A673 (cell line): ENCODE data around the gene PDE8A.
A peak's percentile ranks its signal among the peaks of the same experiment; 100 is the strongest.

Source experiments
- EZH2 ChIP-seq: fragments of 200-600 bp; sonication (generic); IDR thresholded peaks from 2 replicates; pipeline ENCODE4 v1.6.1; 2017; ENCODE audit warnings: borderline replicate concordance, low read depth, mild to moderate bottlenecking, mixed read lengths, antibody characterized with exemption, low read length; ENCODE audit not compliant: poor library complexity, severe bottlenecking
- TF ChIP-seq, protein P1 (sequence below): fragments of 300-800, 200-600 bp; sonication (generic); conservative IDR thresholded peaks from 2 replicates; pipeline ENCODE4 v1.5.1; 2017; ENCODE audit warnings: low read depth, mild to moderate bottlenecking, antibody characterized with exemption, low read length, moderate library complexity, mixed read lengths

DNA sequence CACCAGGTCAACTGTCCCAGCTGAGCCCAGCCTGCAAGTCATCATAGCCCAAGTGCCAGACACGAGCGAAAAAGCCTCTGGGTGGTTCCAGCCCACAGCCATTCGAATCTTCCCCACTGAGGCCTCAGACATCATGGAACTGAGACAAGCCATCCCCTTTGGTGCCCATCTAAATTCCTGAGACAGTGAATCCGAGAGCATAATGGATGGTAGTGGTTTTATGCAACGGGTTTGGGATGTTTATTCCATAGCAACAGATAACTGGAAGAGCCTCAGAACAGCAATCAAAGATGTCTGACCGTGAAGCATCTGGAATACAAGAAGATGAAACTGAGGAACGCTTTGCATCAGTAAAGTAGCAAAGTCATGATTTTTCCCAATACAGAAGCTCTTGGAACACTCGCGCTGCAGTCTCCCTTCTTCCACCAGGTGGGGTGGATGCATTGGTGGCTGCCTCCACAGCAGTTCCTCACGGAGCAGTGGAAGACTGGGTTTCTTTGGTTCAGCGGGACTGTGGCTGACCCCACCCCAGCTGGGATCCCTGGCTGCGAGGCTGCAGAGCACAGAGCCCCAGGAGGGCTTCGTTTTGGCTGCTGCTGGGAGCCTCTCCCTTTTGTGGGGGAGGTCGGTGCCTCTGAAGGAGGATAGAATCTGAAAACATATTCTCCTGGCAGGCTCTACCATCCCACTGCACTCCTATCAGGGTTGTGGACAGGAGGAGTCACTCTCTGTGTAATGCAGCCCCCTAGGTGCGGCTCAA lies 26.4 kb upstream of the PDE8A start:
- TF ChIP-seq, protein P1, sequence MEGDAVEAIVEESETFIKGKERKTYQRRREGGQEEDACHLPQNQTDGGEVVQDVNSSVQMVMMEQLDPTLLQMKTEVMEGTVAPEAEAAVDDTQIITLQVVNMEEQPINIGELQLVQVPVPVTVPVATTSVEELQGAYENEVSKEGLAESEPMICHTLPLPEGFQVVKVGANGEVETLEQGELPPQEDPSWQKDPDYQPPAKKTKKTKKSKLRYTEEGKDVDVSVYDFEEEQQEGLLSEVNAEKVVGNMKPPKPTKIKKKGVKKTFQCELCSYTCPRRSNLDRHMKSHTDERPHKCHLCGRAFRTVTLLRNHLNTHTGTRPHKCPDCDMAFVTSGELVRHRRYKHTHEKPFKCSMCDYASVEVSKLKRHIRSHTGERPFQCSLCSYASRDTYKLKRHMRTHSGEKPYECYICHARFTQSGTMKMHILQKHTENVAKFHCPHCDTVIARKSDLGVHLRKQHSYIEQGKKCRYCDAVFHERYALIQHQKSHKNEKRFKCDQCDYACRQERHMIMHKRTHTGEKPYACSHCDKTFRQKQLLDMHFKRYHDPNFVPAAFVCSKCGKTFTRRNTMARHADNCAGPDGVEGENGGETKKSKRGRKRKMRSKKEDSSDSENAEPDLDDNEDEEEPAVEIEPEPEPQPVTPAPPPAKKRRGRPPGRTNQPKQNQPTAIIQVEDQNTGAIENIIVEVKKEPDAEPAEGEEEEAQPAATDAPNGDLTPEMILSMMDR = peak; percentile 93
- TF ChIP-seq EZH2 = no peak
